HepG2 (cell line): ENCODE measurements around the gene SLC28A1. TPM values are rescaled to one million over a fixed set of nuclear protein-coding genes. Genes with fewer than 3 reads are reported as not detected.

ENCODE experiments used
- ATAC-seq: fragments of 200-7000 bp; cut with Tn5 transposase; 3 replicates; pipeline ENCODE4 v1.9.1; 2020; ENCODE audit warnings: mild to moderate bottlenecking, moderate library complexity
- BruUV-seq: library from RNA; stranded (reverse); fragments of 400-500 nt; replicated peaks from 2 replicates; lab custom pipeline; 2021; lab: Mats Ljungman, UMichigan
- CTCF ChIA-PET: fragments of 300-600 bp; formaldehyde crosslinking; extraction: SDS; loops from one replicate; lab custom pipeline; 2021; ENCODE audit warnings: low total read pairs, inconsistent platforms, low intra/inter-chr PET ratio; lab: Yijun Ruan, JAX
- POLR2A ChIA-PET: fragments of 350-600 bp; sonication (Branson Sonifier 250); formaldehyde crosslinking; loops from one replicate; lab custom pipeline; 2020; ENCODE audit warnings: antibody characterized with exemption, inconsistent platforms; lab: Yijun Ruan, JAX
- DNase-seq: peaks from one replicate; pipeline ENCODE4 v3.0.0-alpha.2; 2015; ENCODE audit warnings: low spot score
- FAIRE-seq: peaks from 3 replicates; lab custom pipeline; 2011; peaks lifted over from hg19 to GRCh38; lab: Jason Lieb, UNC
- H2AFZ ChIP-seq: one replicate; pipeline ENCODE4 v1.6.1; 2011; ENCODE audit warnings: low read length, inconsistent platforms
- H3K27ac ChIP-seq: fragments of 300-600 bp; 3 replicates; pipeline ENCODE4 v1.8.0; 2011; ENCODE audit warnings: mixed run types, mild to moderate bottlenecking, mixed read lengths, low read length, inconsistent platforms; ENCODE audit not compliant: insufficient read depth; ENCODE audit errors: extremely low read length
- H3K27me3 ChIP-seq, 2 experiments: fragments of 200-600 bp in 1 of 2; 2 replicates in 1 of 2; 3 replicates in 1 of 2; pipeline versions ENCODE4 v1.6.0 to v1.8.0; 2011; ENCODE audit warnings: low read length in 2 of 2, mild to moderate bottlenecking in 2 of 2, moderate library complexity in 2 of 2, inconsistent platforms in 1 of 2; ENCODE audit not compliant: insufficient read depth in 2 of 2, control insufficient read depth in 1 of 2
- H3K36me3 ChIP-seq, 2 experiments: fragments of 200-600 bp in 1 of 2; replicated peaks in 1 of 2; 2 replicates in 1 of 2; 3 replicates in 1 of 2; pipeline versions ENCODE4 v1.5.1 to v1.8.0; 2011; ENCODE audit warnings: low read length in 2 of 2, inconsistent platforms in 1 of 2; ENCODE audit not compliant: insufficient read depth in 2 of 2, control insufficient read depth in 1 of 2
- H3K4me1 ChIP-seq: 2 replicates; pipeline ENCODE4 v1.5.1; 2012; ENCODE audit warnings: low read length, inconsistent platforms; ENCODE audit not compliant: insufficient read depth
- H3K4me2 ChIP-seq: 2 replicates; pipeline ENCODE4 v1.6.0; 2011; ENCODE audit warnings: low read depth, low read length, inconsistent platforms
- H3K4me3 ChIP-seq, 3 experiments: fragments of 200-600 bp in 1 of 3; sonication (generic), shearing (Covaris generic) in 1 of 3; replicated peaks in 1 of 3; 2 replicates each; pipeline ENCODE4 v1.5.1; 2011 to 2016; ENCODE audit warnings: low read length in 3 of 3, inconsistent platforms in 2 of 3, low read depth in 2 of 3, mild to moderate bottlenecking in 2 of 3, control low read depth in 1 of 3, mixed read lengths in 1 of 3; ENCODE audit not compliant: insufficient read depth in 1 of 3
- H3K79me2 ChIP-seq: one replicate; pipeline ENCODE4 v1.6.1; 2011; ENCODE audit warnings: low read length, inconsistent platforms; ENCODE audit not compliant: insufficient read depth
- H3K9ac ChIP-seq: 2 replicates; pipeline ENCODE4 v1.6.0; 2011; ENCODE audit warnings: mild to moderate bottlenecking, low read depth, low read length, inconsistent platforms; ENCODE audit not compliant: insufficient read depth
- H3K9me3 ChIP-seq: 2 replicates; pipeline ENCODE4 v1.5.1; 2012; ENCODE audit warnings: mild to moderate bottlenecking, low read length
- H4K20me1 ChIP-seq: 2 replicates; pipeline ENCODE4 v1.6.0; 2011; ENCODE audit warnings: inconsistent platforms, mild to moderate bottlenecking, low read length, moderate library complexity; ENCODE audit not compliant: insufficient read depth
- PRMT3 ChIP-seq: sonication (generic); formaldehyde crosslinking; IDR thresholded peaks from 2 replicates; pipeline ENCODE4 v1.8.1; 2022; ENCODE audit warnings: low read depth, mild to moderate bottlenecking, moderate library complexity, missing genetic modification reagents, borderline replicate concordance
- SALL1 ChIP-seq: sonication (generic); formaldehyde crosslinking; IDR thresholded peaks from 2 replicates; pipeline ENCODE4 v1.8.0; 2022; ENCODE audit warnings: mild to moderate bottlenecking, missing genetic modification reagents
- ZNF737 ChIP-seq: sonication (generic); formaldehyde crosslinking; IDR thresholded peaks from 2 replicates; pipeline ENCODE4 v1.5.0; 2020; ENCODE audit warnings: missing genetic modification reagents, mild to moderate bottlenecking, borderline replicate concordance
- ZNF879 ChIP-seq: sonication (generic); formaldehyde crosslinking; IDR thresholded peaks from 2 replicates; pipeline ENCODE4 v1.8.1; 2023; ENCODE audit warnings: missing genetic modification reagents
- whole genome bisulfite sequencing: methylation state at CpG from one replicate; pipeline ENCODE4 v1.1.6; 2017; ENCODE audit warnings: low lambda C conversion rate; 5-methylcytosine and 5-hydroxymethylcytosine counted together
- in situ Hi-C: cut with HindIII; loops from 2 replicates; pipeline ENCODE4 v1.10.0; 2017; ENCODE audit warnings: low pct_unique_long_range_greater_than_20kb; ENCODE audit not compliant: extremely low pct_ligation_motif_present
- intact Hi-C: fragments of 100-400 bp; cut with micrococcal nuclease; formaldehyde crosslinking; loops from one replicate; pipeline ENCODE4 v1.10.0; 2022; ENCODE audit not compliant: unreplicated experiment
- polyA plus RNA-seq, 8 experiments: library from polyadenylated mRNA; depleted of rRNA in 3 of 8; stranded (reverse) in 7 of 8; unstranded in 1 of 8; fragments of >200 nt; fragmentation: Illumina TruSeq in 4 of 8; extraction: Trizol in 4 of 8; gene quantifications; 2 replicates each; pipeline versions ENCODE4 v1.2.1 to v1.2.3, GENCODE V29; 2011 to 2016; ENCODE audit warnings: low read depth in 4 of 8, missing spikeins in 1 of 8, mixed read lengths in 1 of 8; ENCODE audit not compliant: insufficient read depth in 1 of 8
- total RNA-seq, 5 experiments: library from RNA; depleted of rRNA; stranded (reverse); fragments of >200 nt; fragmentation: Illumina TruSeq; extraction: Trizol; gene quantifications; 2 replicates each; pipeline ENCODE4 v1.2.3, GENCODE V29; 2016; ENCODE audit warnings: low read depth in 1 of 5
- TF ChIP-seq, protein P1 (sequence below): sonication (generic); formaldehyde crosslinking; IDR thresholded peaks from 2 replicates; pipeline ENCODE4 v1.4.0; 2020; ENCODE audit warnings: mild to moderate bottlenecking, missing genetic modification reagents

SLC28A1 gene
- total and polyA plus RNA-seq, 2 of the 13 experiments (the other 11 are each of a cell fraction or from before 2014, with no cell fraction given), result 0.31 to 5.8 TPM

- in situ Hi-C loops (no loop called here), intact Hi-C loops (no loop called here)
- Histone ChIP-seq H3K27me3 (no peaks in the 10 kb centered on the region; a peak in 1 of 5 replicates), H4K20me1 (no peaks in the 10 kb centered on the region), H3K36me3 (no peaks in the 10 kb centered on the region), H3K4me2 (no peak overlapping the region; the same call in 1 of the 2 replicates), H3K4me1 (peaks cover 29% of the 10 kb centered on the region), H3K9ac (no peak overlapping the region), H2AFZ (no peak overlapping the region), H3K9me3 (no peaks in the 10 kb centered on the region), H3K27ac (no peak overlapping the region), H3K4me3 (no peak overlapping the region), H3K79me2 (no peaks in the 10 kb centered on the region)
- no peak for TF ChIP-seq ZNF879 (CRISPR knock-in tag)
- no peak for TF ChIP-seq PRMT3 (CRISPR knock-in tag)
- TF ChIP-seq, protein P1, sequence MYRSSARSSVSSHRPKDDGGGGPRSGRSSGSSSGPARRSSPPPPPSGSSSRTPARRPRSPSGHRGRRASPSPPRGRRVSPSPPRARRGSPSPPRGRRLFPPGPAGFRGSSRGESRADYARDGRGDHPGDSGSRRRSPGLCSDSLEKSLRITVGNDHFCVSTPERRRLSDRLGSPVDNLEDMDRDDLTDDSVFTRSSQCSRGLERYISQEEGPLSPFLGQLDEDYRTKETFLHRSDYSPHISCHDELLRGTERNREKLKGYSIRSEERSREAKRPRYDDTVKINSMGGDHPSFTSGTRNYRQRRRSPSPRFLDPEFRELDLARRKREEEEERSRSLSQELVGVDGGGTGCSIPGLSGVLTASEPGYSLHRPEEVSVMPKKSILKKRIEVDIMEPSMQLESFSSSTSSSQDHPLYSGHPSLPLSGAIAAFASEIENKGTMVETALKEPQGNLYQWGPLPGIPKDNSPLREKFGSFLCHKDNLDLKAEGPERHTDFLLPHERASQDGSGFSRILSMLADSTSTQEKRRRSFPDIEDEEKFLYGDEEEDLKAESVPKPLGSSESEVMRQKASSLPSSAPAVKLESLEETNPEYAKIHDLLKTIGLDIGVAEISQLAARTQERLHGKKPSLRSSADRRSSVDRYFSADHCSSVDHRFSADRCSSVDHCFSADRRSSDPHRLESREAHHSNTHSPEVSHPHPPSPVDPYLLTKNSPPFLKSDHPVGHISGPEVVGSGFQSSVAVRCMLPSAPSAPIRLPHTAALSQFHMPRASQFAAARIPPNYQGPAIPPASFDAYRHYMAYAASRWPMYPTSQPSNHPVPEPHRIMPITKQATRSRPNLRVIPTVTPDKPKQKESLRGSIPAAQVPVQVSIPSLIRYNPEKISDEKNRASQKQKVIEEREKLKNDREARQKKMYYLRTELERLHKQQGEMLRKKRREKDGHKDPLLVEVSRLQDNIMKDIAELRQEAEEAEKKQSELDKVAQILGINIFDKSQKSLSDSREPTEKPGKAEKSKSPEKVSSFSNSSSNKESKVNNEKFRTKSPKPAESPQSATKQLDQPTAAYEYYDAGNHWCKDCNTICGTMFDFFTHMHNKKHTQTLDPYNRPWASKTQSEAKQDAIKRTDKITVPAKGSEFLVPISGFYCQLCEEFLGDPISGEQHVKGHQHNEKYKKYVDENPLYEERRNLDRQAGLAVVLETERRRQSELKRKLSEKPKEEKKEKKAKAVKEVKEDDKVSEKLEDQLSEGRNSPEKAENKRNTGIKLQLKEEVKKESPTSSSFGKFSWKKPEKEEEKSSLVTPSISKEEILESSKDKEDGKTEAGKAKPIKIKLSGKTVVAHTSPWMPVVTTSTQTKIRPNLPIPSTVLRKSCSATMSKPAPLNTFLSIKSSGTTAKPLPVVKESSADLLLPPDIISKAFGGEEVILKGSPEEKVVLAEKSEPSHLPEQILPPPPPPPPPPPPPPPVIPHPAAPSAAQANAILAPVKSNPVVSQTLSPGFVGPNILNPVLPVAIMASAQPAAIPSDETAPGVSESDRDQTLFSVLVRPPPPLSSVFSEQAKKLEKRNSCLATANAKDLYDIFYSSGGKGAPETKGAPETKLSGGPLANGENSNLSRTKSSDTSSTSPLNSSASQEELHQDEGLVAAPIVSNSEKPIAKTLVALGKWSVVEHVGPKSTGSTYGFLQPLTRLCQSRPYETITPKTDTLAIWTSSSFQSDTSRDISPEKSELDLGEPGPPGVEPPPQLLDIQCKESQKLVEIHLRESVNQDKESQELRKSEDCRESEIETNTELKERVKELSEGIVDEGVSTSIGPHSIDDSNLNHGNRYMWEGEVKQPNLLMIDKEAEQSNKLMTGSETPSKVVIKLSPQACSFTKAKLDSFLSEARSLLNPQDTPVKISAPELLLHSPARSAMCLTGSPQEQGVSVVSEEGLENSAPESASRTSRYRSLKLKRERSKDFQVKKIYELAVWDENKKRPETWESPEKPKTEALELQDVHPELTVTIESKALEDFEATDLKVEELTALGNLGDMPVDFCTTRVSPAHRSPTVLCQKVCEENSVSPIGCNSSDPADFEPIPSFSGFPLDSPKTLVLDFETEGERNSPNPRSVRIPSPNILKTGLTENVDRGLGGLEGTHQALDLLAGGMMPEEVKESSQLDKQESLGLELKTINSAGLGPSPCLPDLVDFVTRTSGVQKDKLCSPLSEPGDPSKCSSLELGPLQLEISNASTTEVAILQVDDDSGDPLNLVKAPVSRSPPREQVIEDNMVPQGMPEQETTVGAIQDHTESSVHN, result no peak
- TF ChIP-seq SALL1 (CRISPR knock-in tag), result peak; percentile 49
- TF ChIP-seq ZNF737 (CRISPR knock-in tag), result no peak
- DNase-seq (no peak), ATAC-seq (peak; percentile 67), FAIRE-seq (no peak)
- ChIA-PET POLR2A (no interaction called here), CTCF (no interaction called here)
- no TSS peak for BruUV-seq
- WGBS, result no CpG with 5 or more reads among the region's 3 CpGs
These were observed 15.0 kb upstream of the SLC28A1 start for GRCh38 chr15:84869510-84869909.
